Keratinocyte (primary cell): Measurements from ENCODE around the gene TNFRSF19. TPM values are rescaled to one million over a fixed set of nuclear protein-coding genes. Genes with fewer than 3 reads are reported as not detected.
A peak's percentile ranks its signal among the peaks of the same experiment; 100 is the strongest.

Experiments used
- DNase-seq: peaks from one replicate; pipeline ENCODE4 v3.0.0-alpha.2; 2011; ENCODE audit warnings: low read depth, missing footprints, low spot score
- FAIRE-seq: peaks from 2 replicates; lab custom pipeline; 2011; peaks lifted over from hg19 to GRCh38; lab: Jason Lieb, UNC
- H2AFZ ChIP-seq: 2 replicates; pipeline ENCODE4 v1.6.0; 2012; ENCODE audit warnings: low read length, control low read depth, inconsistent platforms; ENCODE audit not compliant: control insufficient read depth
- H3K27ac ChIP-seq: 2 replicates; pipeline ENCODE4 v1.5.1; 2011; ENCODE audit warnings: low read length; ENCODE audit not compliant: control insufficient read depth, insufficient read depth
- H3K27me3 ChIP-seq: 3 replicates; pipeline ENCODE4 v1.6.0; 2011; ENCODE audit warnings: low read length; ENCODE audit not compliant: control insufficient read depth, insufficient read depth; ENCODE audit errors: extremely low read depth
- H3K36me3 ChIP-seq, 2 experiments: 2 replicates in 1 of 2; 3 replicates in 1 of 2; pipeline ENCODE4 v1.5.1; 2011; ENCODE audit warnings: low read length in 2 of 2, mild to moderate bottlenecking in 1 of 2; ENCODE audit not compliant: control insufficient read depth in 2 of 2, insufficient read depth in 2 of 2; ENCODE audit errors: extremely low read depth in 1 of 2
- H3K4me1 ChIP-seq: 3 replicates; pipeline ENCODE4 v1.5.1; 2011; ENCODE audit warnings: low read length; ENCODE audit not compliant: control insufficient read depth, insufficient read depth; ENCODE audit errors: extremely low read depth
- H3K4me2 ChIP-seq: 3 replicates; pipeline ENCODE4 v1.6.0; 2011; ENCODE audit warnings: low read depth, low read length; ENCODE audit not compliant: control insufficient read depth, insufficient read depth; ENCODE audit errors: extremely low read depth
- H3K4me3 ChIP-seq, 3 experiments: fragments of 200-600 bp in 1 of 3; sonication (generic) in 1 of 3; 2 replicates in 2 of 3; 3 replicates in 1 of 3; pipeline ENCODE4 v1.5.1; 2011 to 2016; ENCODE audit warnings: low read length in 3 of 3, mild to moderate bottlenecking in 3 of 3, control low read depth in 2 of 3, inconsistent platforms in 1 of 3, low read depth in 1 of 3, mixed read lengths in 1 of 3, mixed run types in 1 of 3, moderate library complexity in 1 of 3; ENCODE audit not compliant: control insufficient read depth in 2 of 3, insufficient read depth in 2 of 3; ENCODE audit errors: extremely low read depth in 1 of 3
- H3K79me2 ChIP-seq: 2 replicates; pipeline ENCODE4 v1.6.0; 2012; ENCODE audit warnings: low read length; ENCODE audit not compliant: control insufficient read depth, insufficient read depth
- H3K9ac ChIP-seq: 3 replicates; pipeline ENCODE4 v1.6.0; 2011; ENCODE audit warnings: low read length; ENCODE audit not compliant: control insufficient read depth, insufficient read depth; ENCODE audit errors: extremely low read depth
- H3K9me1 ChIP-seq: 3 replicates; pipeline ENCODE4 v1.6.0; 2011; ENCODE audit warnings: low read length; ENCODE audit not compliant: control insufficient read depth, insufficient read depth; ENCODE audit errors: extremely low read depth
- H3K9me3 ChIP-seq: 2 replicates; pipeline ENCODE4 v1.5.1; 2012; ENCODE audit warnings: low read depth, low read length; ENCODE audit not compliant: control insufficient read depth
- H4K20me1 ChIP-seq: 3 replicates; pipeline ENCODE4 v1.6.0; 2011; ENCODE audit warnings: low read length; ENCODE audit not compliant: control insufficient read depth, insufficient read depth; ENCODE audit errors: extremely low read depth
- CTCF ChIP-seq, 3 experiments: IDR thresholded peaks in 1 of 3; conservative IDR thresholded peaks in 1 of 3; optimal IDR thresholded peaks in 1 of 3; 2 replicates in 2 of 3; 3 replicates in 1 of 3; pipeline versions ENCODE3 to v1.5.1; 2011; ENCODE audit warnings: low read length in 3 of 3, mild to moderate bottlenecking in 3 of 3, moderate library complexity in 2 of 3, control low read depth in 1 of 3, inconsistent platforms in 1 of 3; ENCODE audit not compliant: insufficient read depth in 2 of 3; ENCODE audit errors: extremely low read depth in 1 of 3
- EZH2 ChIP-seq: IDR thresholded peaks from one replicate; pipeline ENCODE4 v1.6.1; 2012; ENCODE audit warnings: inconsistent platforms, mild to moderate bottlenecking, low read length, moderate library complexity
- dilution Hi-C: fragments of 300-500 bp; cut with MboI; formaldehyde crosslinking; loops from one replicate; pipeline ENCODE4 v1.7.0; 2020; ENCODE audit warnings: low sequenced_read_pairs; ENCODE audit not compliant: extremely low pct_ligation_motif_present
- polyA plus RNA-seq, 5 experiments: library from polyadenylated mRNA; depleted of rRNA in 3 of 5; stranded (reverse) in 3 of 5; stranded (forward) in 1 of 5; unstranded in 1 of 5; fragments of >200 nt; gene quantifications; 1 replicate in 1 of 5; 2 replicates in 3 of 5; 3 replicates in 1 of 5; pipeline versions ENCODE4 v1.2.1 to v1.2.3, GENCODE V29; 2011 to 2012; ENCODE audit warnings: missing spikeins in 2 of 5, low read depth in 1 of 5, low replicate concordance in 1 of 5

The TNFRSF19 gene
- polyA plus RNA-seq, 1 donor (not counting 4 experiments of a cell fraction or from before 2014, with no cell fraction given), result 1.8 TPM

- H3K4me3 ChIP-seq, result no peak overlapping the region
- H2AFZ ChIP-seq, result no peak overlapping the region
- no peak overlapping the region for H3K9ac ChIP-seq
- dilution Hi-C loops, result no loop called here
- no peaks in the 10 kb centered on the region for H3K36me3 ChIP-seq
- no peaks in the 10 kb centered on the region for H4K20me1 ChIP-seq
- peaks cover 16% of the 10 kb centered on the region for H3K4me1 ChIP-seq
- no peak overlapping the region for H3K4me2 ChIP-seq
- peak overlapping the region; percentile 3 for H3K27ac ChIP-seq
- TF ChIP-seq EZH2 (no peak), CTCF (optimal IDR thresholded peaks at IDR 0.05 in 1 of 3, IDR thresholded peaks at IDR 0.05 in 1 of 3, conservative IDR thresholded peaks at IDR 0.05 in 1 of 3; ENCODE audit: extremely low read depth in 1 of 3, insufficient read depth in 2 of 3, low read length in 3 of 3) (no peak)
- H3K27me3 ChIP-seq, result no peaks in the 10 kb centered on the region
- no peaks in the 10 kb centered on the region for H3K9me3 ChIP-seq
- FAIRE-seq, result no peak
- DNase-seq, result no peak
- no peaks in the 10 kb centered on the region for H3K79me2 ChIP-seq
- H3K9me1 ChIP-seq, result no peaks in the 10 kb centered on the region
These were observed 47.4 kb downstream of the TNFRSF19 start for GRCh38 chr13:23617551-23618024.

GRCh38 chr13:23618341-23618740, 48.1 kb downstream of the TNFRSF19 start:
- Histone ChIP-seq H3K27ac (peak overlapping the region; percentile 16), H4K20me1 (no peaks in the 10 kb centered on the region), H3K9me3 (no peaks in the 10 kb centered on the region), H3K9me1 (no peaks in the 10 kb centered on the region), H3K4me2 (no peak overlapping the region), H3K27me3 (no peaks in the 10 kb centered on the region), H3K36me3 (no peaks in the 10 kb centered on the region), H3K79me2 (no peaks in the 10 kb centered on the region), H3K9ac (no peak overlapping the region), H2AFZ (no peak overlapping the region), H3K4me1 (peaks cover 16% of the 10 kb centered on the region), H3K4me3 (no peak overlapping the region)
- FAIRE-seq, result no peak
- TF ChIP-seq CTCF (optimal IDR thresholded peaks at IDR 0.05 in 1 of 3, IDR thresholded peaks at IDR 0.05 in 1 of 3, conservative IDR thresholded peaks at IDR 0.05 in 1 of 3; ENCODE audit: extremely low read depth in 1 of 3, insufficient read depth in 2 of 3, low read length in 3 of 3) (no peak), EZH2 (no peak)
- dilution Hi-C loops, result no loop called here
- no peak for DNase-seq
